Endothelial cell of umbilical vein (primary cell): ENCODE data around the gene HDHD2. TPM values are rescaled to one million over a fixed set of nuclear protein-coding genes. Genes with fewer than 3 reads are reported as not detected.

Source experiments
- BruUV-seq: library from RNA; stranded (reverse); fragments of 400-500 nt; replicated peaks from 2 replicates; lab custom pipeline; 2021; lab: Mats Ljungman, UMichigan
- CTCF ChIA-PET: fragments of 300-600, 350-600 bp; sonication (Branson Sonifier 250); formaldehyde crosslinking; loops from one replicate; lab custom pipeline; 2021; ENCODE audit warnings: antibody characterized with exemption, inconsistent platforms; lab: Charles Lee
- POLR2A ChIA-PET: fragments of 300-600, 350-600 bp; sonication (Branson Sonifier 250); formaldehyde crosslinking; loops from one replicate; lab custom pipeline; 2021; ENCODE audit warnings: antibody characterized with exemption, inconsistent platforms; lab: Charles Lee
- DNase-seq: peaks from one replicate; pipeline ENCODE4 v3.0.0-alpha.2; 2011; ENCODE audit warnings: low read depth, low spot score
- FAIRE-seq: peaks from 2 replicates; lab custom pipeline; 2011; peaks lifted over from hg19 to GRCh38; lab: Jason Lieb, UNC
- H2AFZ ChIP-seq: 2 replicates; pipeline ENCODE4 v1.6.0; 2012; ENCODE audit warnings: low read depth, low read length, control low read depth, inconsistent platforms
- H3K27ac ChIP-seq: 2 replicates; pipeline ENCODE4 v1.5.1; 2011; ENCODE audit warnings: low read depth, mild to moderate bottlenecking, control low read depth, low read length, moderate library complexity; ENCODE audit not compliant: insufficient read depth
- H3K27me3 ChIP-seq, 2 experiments: 2 replicates each; pipeline versions ENCODE4 v1.6.0 to v1.6.1; 2011; ENCODE audit warnings: low read length in 2 of 2, mixed read lengths in 1 of 2; ENCODE audit not compliant: control insufficient read depth in 2 of 2, insufficient read depth in 2 of 2
- H3K36me3 ChIP-seq, 2 experiments: 2 replicates in 1 of 2; 3 replicates in 1 of 2; pipeline ENCODE4 v1.5.1; 2011; ENCODE audit warnings: low read length in 2 of 2, mild to moderate bottlenecking in 1 of 2, moderate library complexity in 1 of 2; ENCODE audit not compliant: control insufficient read depth in 2 of 2, insufficient read depth in 2 of 2; ENCODE audit errors: extremely low read depth in 1 of 2
- H3K4me1 ChIP-seq: 3 replicates; pipeline ENCODE4 v1.5.1; 2011; ENCODE audit warnings: mild to moderate bottlenecking, low read length; ENCODE audit not compliant: control insufficient read depth, insufficient read depth; ENCODE audit errors: extremely low read depth
- H3K4me2 ChIP-seq: 2 replicates; pipeline ENCODE4 v1.6.1; 2011; ENCODE audit warnings: low read length, control low read depth, mixed read lengths; ENCODE audit not compliant: insufficient read depth
- H3K4me3 ChIP-seq, 3 experiments: fragments of 200-600 bp in 1 of 3; sonication (generic), shearing (Covaris generic) in 1 of 3; replicated peaks in 1 of 3; 2 replicates each; pipeline ENCODE4 v1.5.1; 2011 to 2016; ENCODE audit warnings: control low read depth in 3 of 3, low read length in 3 of 3, mild to moderate bottlenecking in 2 of 3, inconsistent platforms in 1 of 3, low read depth in 1 of 3, moderate library complexity in 1 of 3; ENCODE audit not compliant: insufficient read depth in 1 of 3
- H3K79me2 ChIP-seq: 2 replicates; pipeline ENCODE4 v1.6.0; 2012; ENCODE audit warnings: low read length, inconsistent platforms; ENCODE audit not compliant: control insufficient read depth, insufficient read depth
- H3K9ac ChIP-seq: replicated peaks from 2 replicates; pipeline ENCODE3; 2011; ENCODE audit warnings: low read length, control low read depth; ENCODE audit not compliant: insufficient read depth; ENCODE audit errors: extremely low read depth
- H3K9me1 ChIP-seq: replicated peaks from 3 replicates; pipeline ENCODE4 v1.6.0; 2011; ENCODE audit warnings: mild to moderate bottlenecking, low read length; ENCODE audit not compliant: control insufficient read depth, insufficient read depth; ENCODE audit errors: extremely low read depth
- H3K9me3 ChIP-seq: replicated peaks from 2 replicates; pipeline ENCODE4 v1.5.1; 2012; ENCODE audit warnings: low read length, inconsistent platforms; ENCODE audit not compliant: control insufficient read depth, insufficient read depth
- H4K20me1 ChIP-seq: replicated peaks from 2 replicates; pipeline ENCODE3; 2011; ENCODE audit warnings: mild to moderate bottlenecking, low read length; ENCODE audit not compliant: control insufficient read depth, insufficient read depth; ENCODE audit errors: extremely low read depth
- EZH2 ChIP-seq: IDR thresholded peaks from 2 replicates; pipeline ENCODE4 v1.6.1; 2012; ENCODE audit warnings: borderline replicate concordance, low read depth, mild to moderate bottlenecking, moderate library complexity, low read length, inconsistent platforms; ENCODE audit not compliant: severe bottlenecking
- FOS ChIP-seq: IDR thresholded peaks from 2 replicates; pipeline ENCODE4 v1.6.1; 2011; ENCODE audit warnings: mild to moderate bottlenecking, low read length, moderate library complexity, borderline replicate concordance; ENCODE audit not compliant: insufficient read depth
- GATA2 ChIP-seq: IDR thresholded peaks from 2 replicates; pipeline ENCODE4 v1.7.0; 2011; ENCODE audit warnings: low read depth, mild to moderate bottlenecking, moderate library complexity, mixed read lengths, low read length; ENCODE audit not compliant: insufficient read length, insufficient read depth
- JUN ChIP-seq: IDR thresholded peaks from 2 replicates; pipeline ENCODE4 v1.6.1; 2011; ENCODE audit warnings: borderline replicate concordance, low read depth; ENCODE audit not compliant: insufficient read length, insufficient read depth
- MYC ChIP-seq: IDR thresholded peaks from one replicate; pipeline ENCODE4 v1.6.1; 2011; ENCODE audit warnings: mild to moderate bottlenecking, low read depth, low read length
- POLR2A ChIP-seq: IDR thresholded peaks from 2 replicates; pipeline ENCODE4 v1.6.1; 2012; ENCODE audit warnings: low read depth, mild to moderate bottlenecking, control low read depth, low read length
- POLR2AphosphoS5 ChIP-seq: IDR thresholded peaks from 2 replicates; pipeline ENCODE4 v1.6.1; 2012; ENCODE audit warnings: low read depth, mild to moderate bottlenecking, control low read depth, low read length, moderate library complexity; ENCODE audit not compliant: insufficient read depth
- dilution Hi-C: fragments of 300-500 bp; cut with MboI; formaldehyde crosslinking; loops from one replicate; pipeline ENCODE4 v1.15.0; 2019; ENCODE audit warnings: low sequenced_read_pairs; ENCODE audit not compliant: extremely low pct_ligation_motif_present
- intact Hi-C: fragments of 100-400 bp; cut with micrococcal nuclease; formaldehyde crosslinking; loops from one replicate; pipeline ENCODE4 v1.10.0; 2022
- polyA plus RNA-seq, 4 experiments: library from polyadenylated mRNA; depleted of rRNA in 3 of 4; stranded (reverse) in 3 of 4; unstranded in 1 of 4; fragments of >200 nt; gene quantifications; 2 replicates each; pipeline versions ENCODE4 v1.2.1 to v1.2.3, GENCODE V29; 2011 to 2012; ENCODE audit warnings: missing spikeins in 1 of 4
- total RNA-seq: library from RNA; stranded (reverse); gene quantifications from 2 replicates; pipeline ENCODE4 v1.2.3, GENCODE V29; 2021
- TF ChIP-seq, protein P1 (sequence below): IDR thresholded peaks from 2 replicates; pipeline ENCODE4 v1.6.1; 2011; ENCODE audit not compliant: insufficient read depth, insufficient read length
- TF ChIP-seq, protein P2 (sequence below), 2 donors: IDR thresholded peaks; 1 replicate in 1 of 2; 2 replicates in 1 of 2; pipeline ENCODE4 v1.5.1; 2011; ENCODE audit warnings: low read length in 2 of 2, mild to moderate bottlenecking in 2 of 2, moderate library complexity in 2 of 2, control low read depth in 1 of 2, inconsistent platforms in 1 of 2, low read depth in 1 of 2; ENCODE audit not compliant: insufficient read depth in 1 of 2; ENCODE audit errors: extremely low read depth in 1 of 2

The HDHD2 gene
- total and polyA plus RNA-seq, 2 donors (not counting 3 experiments of a cell fraction or from before 2014, with no cell fraction given): 3.5 to 18.7 TPM

DNA sequence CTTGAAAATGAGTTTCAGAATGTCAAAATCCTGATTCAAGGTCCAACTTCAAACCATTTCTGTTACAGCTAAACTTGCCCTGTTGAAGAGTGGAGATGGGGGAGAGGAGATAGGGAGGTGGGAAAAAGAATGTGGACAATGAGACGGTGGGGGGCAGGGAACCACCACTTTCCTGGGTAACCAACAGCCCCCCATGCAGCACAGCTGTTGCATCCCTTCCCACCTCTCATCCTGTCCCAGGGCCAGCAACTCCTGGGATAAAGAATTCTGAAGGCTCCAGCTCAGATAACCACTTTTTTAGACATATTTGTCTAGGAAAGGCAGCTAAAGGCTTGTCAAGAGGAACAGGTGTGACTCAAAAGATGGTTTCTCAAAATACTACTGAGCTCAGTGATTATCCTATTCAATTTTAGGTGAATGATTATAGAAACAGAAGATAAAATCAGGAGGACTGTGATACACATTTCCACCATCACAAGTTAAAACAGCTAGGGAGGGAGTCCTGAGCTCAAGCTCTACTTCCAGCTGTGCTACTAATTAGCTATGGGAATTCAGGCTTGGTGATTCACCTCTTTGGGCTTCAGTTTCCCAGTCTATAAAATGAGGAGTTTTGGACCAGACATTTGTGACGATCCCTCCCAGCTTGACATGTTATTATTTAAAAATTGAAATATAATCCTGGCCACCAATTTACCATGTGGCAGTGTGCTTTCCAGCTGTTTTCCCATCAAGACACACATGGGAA is 36.3 kb downstream of the HDHD2 start:
- Histone ChIP-seq H3K9me1 (no peaks in the 10 kb centered on the region), H3K27ac (no peak overlapping the region), H3K27me3 (no peaks in the 10 kb centered on the region), H3K4me1 (no peaks in the 10 kb centered on the region), H3K4me2 (no peak overlapping the region), H4K20me1 (no peaks in the 10 kb centered on the region), H3K9ac (no peak overlapping the region), H3K4me3 (no peak overlapping the region), H3K79me2 (no peaks in the 10 kb centered on the region), H3K9me3 (no peaks in the 10 kb centered on the region), H2AFZ (no peak overlapping the region), H3K36me3 (peaks cover 0 to 4% of the 10 kb centered on the region in 2 experiments)
- DNase-seq (no peak), FAIRE-seq (no peak)
- POLR2A ChIA-PET: interaction anchor here (0.6 kb wide), 1 partner anchor 54 kb away, joined by 3 read pairs; no protein-coding TSS in a partner anchor
- CTCF ChIA-PET: interaction anchor here (1.0 to 2.9 kb wide), 6 partner anchors 13 to 635 kb away, joined by 3 to 10 read pairs (median 4); partner anchors contain the start of gene HDHD2
- BruUV-seq: no TSS peak
- no peak for TF ChIP-seq GATA2
- TF ChIP-seq, protein P1, sequence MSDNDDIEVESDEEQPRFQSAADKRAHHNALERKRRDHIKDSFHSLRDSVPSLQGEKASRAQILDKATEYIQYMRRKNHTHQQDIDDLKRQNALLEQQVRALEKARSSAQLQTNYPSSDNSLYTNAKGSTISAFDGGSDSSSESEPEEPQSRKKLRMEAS: no peak
- TF ChIP-seq, protein P2, sequence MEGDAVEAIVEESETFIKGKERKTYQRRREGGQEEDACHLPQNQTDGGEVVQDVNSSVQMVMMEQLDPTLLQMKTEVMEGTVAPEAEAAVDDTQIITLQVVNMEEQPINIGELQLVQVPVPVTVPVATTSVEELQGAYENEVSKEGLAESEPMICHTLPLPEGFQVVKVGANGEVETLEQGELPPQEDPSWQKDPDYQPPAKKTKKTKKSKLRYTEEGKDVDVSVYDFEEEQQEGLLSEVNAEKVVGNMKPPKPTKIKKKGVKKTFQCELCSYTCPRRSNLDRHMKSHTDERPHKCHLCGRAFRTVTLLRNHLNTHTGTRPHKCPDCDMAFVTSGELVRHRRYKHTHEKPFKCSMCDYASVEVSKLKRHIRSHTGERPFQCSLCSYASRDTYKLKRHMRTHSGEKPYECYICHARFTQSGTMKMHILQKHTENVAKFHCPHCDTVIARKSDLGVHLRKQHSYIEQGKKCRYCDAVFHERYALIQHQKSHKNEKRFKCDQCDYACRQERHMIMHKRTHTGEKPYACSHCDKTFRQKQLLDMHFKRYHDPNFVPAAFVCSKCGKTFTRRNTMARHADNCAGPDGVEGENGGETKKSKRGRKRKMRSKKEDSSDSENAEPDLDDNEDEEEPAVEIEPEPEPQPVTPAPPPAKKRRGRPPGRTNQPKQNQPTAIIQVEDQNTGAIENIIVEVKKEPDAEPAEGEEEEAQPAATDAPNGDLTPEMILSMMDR (IDR thresholded peaks at IDR 0.05; ENCODE audit: extremely low read depth in 1 of 2, insufficient read depth in 1 of 2, low read depth in 1 of 2, low read length in 2 of 2): no peak
- no peak for TF ChIP-seq POLR2AphosphoS5
- TF ChIP-seq FOS: no peak
- no peak for TF ChIP-seq MYC
- TF ChIP-seq POLR2A: no peak
- no peak for TF ChIP-seq EZH2
- TF ChIP-seq JUN: no peak
- intact Hi-C loops: no loop called here
- dilution Hi-C loops: no loop called here
